Ovary (tissue), 9 donors: ENCODE measurements around the gene TMEM250. TPM values are rescaled to one million over a fixed set of nuclear protein-coding genes. Genes with fewer than 3 reads are reported as not detected.

Source experiments
- DNase-seq, 5 donors: peaks; one replicate each; pipeline ENCODE4 v3.0.0-alpha.2; 2019 to 2020
- H3K27ac ChIP-seq, 2 donors: fragments of 200-600 bp; one replicate each; pipeline versions ENCODE4 v1.5.1 to v1.8.0; 2019 to 2022
- H3K27me3 ChIP-seq: fragments of 200-600 bp; one replicate; pipeline ENCODE4 v1.8.0; 2022
- H3K36me3 ChIP-seq: fragments of 200-600 bp; sonication (generic); one replicate; pipeline ENCODE4 v1.5.1; 2019
- H3K4me1 ChIP-seq: one replicate; pipeline ENCODE4 v1.8.1; 2013; ENCODE audit warnings: mild to moderate bottlenecking, moderate library complexity; ENCODE audit not compliant: insufficient read depth
- H3K4me3 ChIP-seq: fragments of 200-600 bp; sonication (generic); one replicate; pipeline ENCODE4 v1.5.1; 2017
- H3K9me3 ChIP-seq, 2 donors: fragments of 200-600 bp in 1 of 2; sonication (generic) in 1 of 2; one replicate each; pipeline versions ENCODE4 v1.5.1 to v1.8.1; 2013 to 2019; ENCODE audit warnings: mild to moderate bottlenecking in 1 of 2, moderate library complexity in 1 of 2
- CTCF ChIP-seq, 3 donors: fragments of 450-650 bp in 2 of 3; fragments of 200-600 bp in 1 of 3; IDR thresholded peaks; one replicate each; pipeline versions ENCODE4 v1.5.1 to v1.8.0; 2016 to 2022; ENCODE audit warnings: antibody characterized with exemption in 3 of 3, mild to moderate bottlenecking in 1 of 3
- EP300 ChIP-seq: sonication (generic); formaldehyde crosslinking; IDR thresholded peaks from one replicate; pipeline ENCODE4 v1.6.1; 2017; ENCODE audit warnings: antibody characterized with exemption
- POLR2A ChIP-seq: fragments of 450-650 bp; IDR thresholded peaks from one replicate; pipeline ENCODE4 v1.6.1; 2017; ENCODE audit warnings: antibody characterized with exemption, mild to moderate bottlenecking, moderate library complexity
- WGBS, 3 donors: extraction: QIAGEN DNeasy Blood & Tissue Kit in 1 of 3; methylation state at CpG; one replicate each; pipeline versions ENCODE4 v1.1.5 to v1.1.7; 2013 to 2017; 5-methylcytosine and 5-hydroxymethylcytosine counted together
- intact Hi-C, 4 donors: fragments of 100-400 bp; cut with DNase I; formaldehyde crosslinking; loops; one replicate each; pipeline versions ENCODE4 v1.11.0 to v1.15.1; 2022 to 2023
- polyA plus RNA-seq, 2 donors: library from polyadenylated mRNA; stranded (reverse); fragments of 200-250 nt in 1 of 2; fragments of 350-450 nt in 1 of 2; fragmentation: Illumina TruSeq in 1 of 2; extraction: RNeasy Lipid Tissue Mini Kit (QIAGEN cat#74804) in 1 of 2; gene quantifications; one replicate each; pipeline ENCODE4 v1.2.3, GENCODE V29; 2013 to 2014
- total RNA-seq, 7 donors: library from RNA; depleted of rRNA in 2 of 7; stranded (reverse); fragments of >200 nt in 2 of 7; fragmentation: NEBNext Ultra II Directional in 3 of 7; extraction: Animal tissue kit (Norgen Biotek cat#: 25700) in 3 of 7; gene quantifications; one replicate each; pipeline versions ENCODE4 v1.1.0 to v1.2.4, GENCODE V29; 2016 to 2023
- donor health status: DM: no; HTN: no; CAD: no; lungs with moderate emphysema.
- donor health status: DM: no; HTN: no; CAD: no.
- donor health status: Bipolar disorder and iron deficiency.
- donor health status: DM: yes; HTN: yes; CAD: no.
- donor health status: DM: no; HTN: no; CAD: no.
- donor health status: DM: yes; HTN: yes; CAD: no.

TMEM250 gene
- total and polyA plus RNA-seq, 9 donors: 3.7 to 35.2 (median 24.8) TPM

- TF ChIP-seq CTCF (IDR thresholded peaks at IDR 0.05): no peak
- no peak for TF ChIP-seq POLR2A
- TF ChIP-seq EP300: no peak
- H3K4me1 ChIP-seq: peaks cover 3% of the 10 kb centered on the region
- H3K27me3 ChIP-seq: no peaks in the 10 kb centered on the region
- no peak overlapping the region for H3K4me3 ChIP-seq
- WGBS, 3 donors: 89 to 95% (median 94%) methylated on average over 14 to 24 of the region's 24 CpGs
- no peak overlapping the region for H3K27ac ChIP-seq
- no peaks in the 10 kb centered on the region for H3K9me3 ChIP-seq
- intact Hi-C loops: loop anchor here in 1 of 4 donors (10.0 kb wide), 1 partner anchor 47 kb away; no protein-coding TSS in a partner anchor
- no peaks in the 10 kb centered on the region for H3K36me3 ChIP-seq
- peak in 2 of 5 donors; percentile 15 to 30 for DNase-seq
Measured at GRCh38 chr9:136081826-136082495, 36.7 kb downstream of the TMEM250 start.

- no peak for TF ChIP-seq POLR2A
- TF ChIP-seq EP300: no peak
- TF ChIP-seq CTCF (IDR thresholded peaks at IDR 0.05): no peak
- peaks cover 3% of the 10 kb centered on the region for H3K4me1 ChIP-seq
- intact Hi-C loops: loop anchor here in 1 of 4 donors (10.0 kb wide), 1 partner anchor 46 kb away; no protein-coding TSS in a partner anchor
- H3K27ac ChIP-seq: no peak overlapping the region
- no peak overlapping the region for H3K4me3 ChIP-seq
- H3K27me3 ChIP-seq: no peaks in the 10 kb centered on the region
- H3K9me3 ChIP-seq: no peaks in the 10 kb centered on the region
- 83 to 90% (median 84%) methylated on average over 27 of the region's 27 CpGs for WGBS, 3 donors
- peak in 1 of 5 donors; percentile 17 for DNase-seq
- no peaks in the 10 kb centered on the region for H3K36me3 ChIP-seq
Measured at GRCh38 chr9:136081113-136081825, 37.4 kb downstream of the TMEM250 start.

DNA sequence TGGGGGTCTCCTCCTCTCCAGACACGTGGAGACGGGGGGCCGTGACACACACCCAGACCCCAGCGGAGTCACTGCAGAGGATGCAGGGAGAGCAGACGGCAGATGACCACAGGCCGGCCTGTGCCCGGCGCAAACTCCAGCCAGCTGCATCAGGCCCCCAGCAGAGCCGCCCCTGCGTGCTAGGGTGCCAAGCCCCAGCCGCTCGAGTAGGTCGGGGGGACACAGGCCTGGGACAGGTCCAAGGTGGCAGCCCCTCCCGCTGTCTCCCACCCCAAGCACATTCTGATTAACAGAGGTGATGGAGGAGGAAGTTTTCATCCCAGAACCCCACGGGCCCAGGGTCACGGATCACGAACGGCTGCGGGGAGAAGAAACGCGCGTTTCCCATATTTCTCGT is 38.0 kb downstream of the TMEM250 start:
- 84 to 89% (median 88%) methylated on average over 23 of the region's 23 CpGs for WGBS, 3 donors
- intact Hi-C loops: loop anchor here in 1 of 4 donors (10.0 kb wide), 1 partner anchor 46 kb away; no protein-coding TSS in a partner anchor
- no peaks in the 10 kb centered on the region for H3K27me3 ChIP-seq
- no peak for TF ChIP-seq POLR2A
- no peak for TF ChIP-seq EP300
- no peak for TF ChIP-seq CTCF (IDR thresholded peaks at IDR 0.05)
- no peaks in the 10 kb centered on the region for H3K9me3 ChIP-seq
- no peaks in the 10 kb centered on the region for H3K36me3 ChIP-seq
- H3K4me3 ChIP-seq: no peak overlapping the region
- peak in 1 of 5 donors; percentile 21 for DNase-seq
- H3K4me1 ChIP-seq: peaks cover 3% of the 10 kb centered on the region
- no peak overlapping the region for H3K27ac ChIP-seq

GRCh38 chr9:136079916-136080246 is 38.8 kb downstream of the TMEM250 start:
- peak in 1 of 5 donors; percentile 20 for DNase-seq
- intact Hi-C loops: loop anchor here in 1 of 4 donors (10.0 kb wide), 1 partner anchor 45 kb away; no protein-coding TSS in a partner anchor
- Histone ChIP-seq H3K4me1 (peaks cover 4% of the 10 kb centered on the region), H3K9me3 (no peaks in the 10 kb centered on the region), H3K27ac (no peak overlapping the region), H3K4me3 (no peak overlapping the region), H3K36me3 (no peaks in the 10 kb centered on the region), H3K27me3 (no peaks in the 10 kb centered on the region)
- WGBS, 3 donors: 79 to 82% (median 80%) methylated on average over 6 of the region's 6 CpGs
- no peak for TF ChIP-seq POLR2A
- no peak for TF ChIP-seq EP300
- no peak for TF ChIP-seq CTCF (IDR thresholded peaks at IDR 0.05)
